Measurements from ENCODE around the gene SPNS3.

The SPNS3 gene

GRCh38 chr17:4490637-4491061, 56.9 kb downstream of the SPNS3 start:
- DNase-seq = no peak

- DNase-seq = peak; percentile 52
These were observed 59.2 kb downstream of the SPNS3 start for GRCh38 chr17:4492721-4493561.

GRCh38 chr17:4497101-4497824, 63.5 kb downstream of the SPNS3 start:
- no peak for DNase-seq

GRCh38 chr17:4498461-4499397, 65.0 kb downstream of the SPNS3 start, which contains the start of gene SPNS2:
Gene SPNS2, plus strand, starts transcription at chr17:4498881. Its CDS starts 167 bp downstream, at chr17:4499048.
- peak; percentile 73 for DNase-seq

- DNase-seq = no peak
These were observed 65.9 kb downstream of the SPNS3 start for GRCh38 chr17:4499431-4500190.

GRCh38 chr17:4500191-4500571, 66.4 kb downstream of the SPNS3 start:
- DNase-seq = no peak

- DNase-seq = no peak
These were observed 67.7 kb downstream of the SPNS3 start for GRCh38 chr17:4501295-4501949.

- no peak for DNase-seq
These were observed 68.9 kb downstream of the SPNS3 start for GRCh38 chr17:4502466-4503154.

GRCh38 chr17:4503283-4504025, 69.7 kb downstream of the SPNS3 start:
- DNase-seq = no peak

- no peak for DNase-seq
These were observed 70.4 kb downstream of the SPNS3 start for GRCh38 chr17:4504188-4504587.

GRCh38 chr17:4505187-4505586, 71.4 kb downstream of the SPNS3 start:
- no peak for DNase-seq

GRCh38 chr17:4506175-4506813, 72.6 kb downstream of the SPNS3 start:
- no peak for DNase-seq

GRCh38 chr17:4506892-4507291, 73.2 kb downstream of the SPNS3 start:
- no peak for DNase-seq

- no peak for DNase-seq
These were observed 73.8 kb downstream of the SPNS3 start for GRCh38 chr17:4507361-4508111.

- no peak for DNase-seq
These were observed 74.5 kb downstream of the SPNS3 start for GRCh38 chr17:4508207-4508606.

- DNase-seq = no peak
These were observed 75.7 kb downstream of the SPNS3 start for GRCh38 chr17:4509401-4509800.

GRCh38 chr17:4509923-4510617, 76.3 kb downstream of the SPNS3 start:
- no peak for DNase-seq

- DNase-seq = no peak
These were observed 76.8 kb downstream of the SPNS3 start for GRCh38 chr17:4510618-4510941.

All from NCI-H2171 (cell line).